Fibroblast of lung (primary cell): ENCODE results near the gene CLIC3. TPM values are rescaled to one million over a fixed set of nuclear protein-coding genes. Genes with fewer than 3 reads are reported as not detected.

Experiments used
- DNase-seq, 2 donors: peaks; one replicate each; pipeline versions ENCODE4 v3.0.0 to v3.0.0-alpha.2; 2010; ENCODE audit warnings: low read depth in 2 of 2
- H2AFZ ChIP-seq: 2 replicates; pipeline ENCODE4 v1.5.1; 2012; ENCODE audit warnings: low read length, control low read depth, inconsistent platforms
- H3K27ac ChIP-seq: 2 replicates; pipeline ENCODE4 v1.5.1; 2011; ENCODE audit warnings: low read length, control low read depth; ENCODE audit not compliant: insufficient read depth
- H3K27me3 ChIP-seq: 2 replicates; pipeline ENCODE4 v1.5.1; 2011; ENCODE audit warnings: mild to moderate bottlenecking, low read length; ENCODE audit not compliant: control insufficient read depth, insufficient read depth
- H3K36me3 ChIP-seq: 2 replicates; pipeline ENCODE4 v1.5.1; 2011; ENCODE audit warnings: low read length; ENCODE audit not compliant: control insufficient read depth, insufficient read depth
- H3K4me1 ChIP-seq: 2 replicates; pipeline ENCODE4 v1.5.1; 2011; ENCODE audit warnings: low read length; ENCODE audit not compliant: control insufficient read depth, insufficient read depth; ENCODE audit errors: extremely low read depth
- H3K4me2 ChIP-seq: 2 replicates; pipeline ENCODE4 v1.5.1; 2011; ENCODE audit warnings: low read length, control low read depth; ENCODE audit not compliant: insufficient read depth; ENCODE audit errors: extremely low read depth
- H3K4me3 ChIP-seq, 4 experiments: fragments of 200-600 bp in 1 of 4; sonication (generic) in 1 of 4; replicated peaks in 1 of 4; 2 replicates each; pipeline ENCODE4 v1.5.1; 2011 to 2016; ENCODE audit warnings: low read length in 4 of 4, low read depth in 3 of 4, mild to moderate bottlenecking in 3 of 4, control low read depth in 2 of 4, inconsistent platforms in 1 of 4, mixed read lengths in 1 of 4; ENCODE audit not compliant: insufficient read depth in 1 of 4; ENCODE audit errors: control extremely low read depth in 1 of 4
- H3K79me2 ChIP-seq: 2 replicates; pipeline ENCODE4 v1.5.1; 2012; ENCODE audit warnings: mild to moderate bottlenecking, low read length, inconsistent platforms; ENCODE audit not compliant: control insufficient read depth, insufficient read depth
- H3K9ac ChIP-seq: 2 replicates; pipeline ENCODE4 v1.5.1; 2011; ENCODE audit warnings: mild to moderate bottlenecking, low read length, control low read depth; ENCODE audit not compliant: insufficient read depth
- H3K9me3 ChIP-seq: 2 replicates; pipeline ENCODE4 v1.5.1; 2012; ENCODE audit warnings: low read depth, low read length; ENCODE audit not compliant: control insufficient read depth, insufficient read depth
- H4K20me1 ChIP-seq: 2 replicates; pipeline ENCODE4 v1.5.1; 2011; ENCODE audit warnings: low read length; ENCODE audit not compliant: control insufficient read depth, insufficient read depth; ENCODE audit errors: extremely low read depth
- EZH2 ChIP-seq: IDR thresholded peaks from 2 replicates; pipeline ENCODE4 v1.5.1; 2012; ENCODE audit warnings: low read length, control low read depth, mild to moderate bottlenecking; ENCODE audit errors: missing control alignments
- polyA plus RNA-seq, 2 donors: library from polyadenylated mRNA; depleted of rRNA in 1 of 2; stranded (reverse) in 1 of 2; unstranded in 1 of 2; fragments of >200 nt; gene quantifications; 2 replicates each; pipeline ENCODE4 v1.2.1, GENCODE V29; 2011 to 2012; ENCODE audit warnings: missing spikeins in 1 of 2
- total RNA-seq: library from RNA; depleted of rRNA; stranded (reverse); fragments of >200 nt; gene quantifications from 2 replicates; pipeline ENCODE4 v1.2.1, GENCODE V29; 2014
- TF ChIP-seq, protein P1 (sequence below), 2 donors: IDR thresholded peaks in 1 of 2; conservative IDR thresholded peaks in 1 of 2; 1 replicate in 1 of 2; 2 replicates in 1 of 2; pipeline ENCODE4 v1.5.1; 2011 to 2012; ENCODE audit warnings: low read length in 2 of 2, control low read depth in 1 of 2, inconsistent platforms in 1 of 2, low read depth in 1 of 2, mild to moderate bottlenecking in 1 of 2

Gene CLIC3
- total and polyA plus RNA-seq, 2 donors (not counting 1 experiment from before 2014, with no cell fraction given) = 0.98 to 3.5 TPM

DNA sequence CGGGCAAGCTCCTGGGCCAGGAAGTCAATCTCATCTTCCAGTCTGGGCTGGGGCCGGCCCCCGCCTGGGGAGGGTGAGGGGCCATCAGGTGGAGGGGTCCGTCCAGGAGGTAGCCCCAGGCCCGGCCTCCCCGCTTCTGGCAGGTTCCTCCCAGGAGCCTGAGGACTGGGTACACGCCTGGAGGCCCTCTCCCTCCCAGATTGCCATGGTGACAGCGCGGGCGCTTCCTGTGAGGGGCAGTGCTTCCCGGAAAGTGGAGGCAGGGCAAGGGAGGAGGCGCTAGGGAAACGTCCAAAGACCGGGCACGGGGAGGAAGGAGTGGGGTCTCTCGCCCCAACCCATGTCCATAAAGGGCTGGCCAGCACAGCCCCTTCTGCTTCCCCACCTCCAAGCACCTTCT lies 44.8 kb upstream of the CLIC3 start:
- H2AFZ ChIP-seq = no peak overlapping the region
- no peak overlapping the region for H3K4me3 ChIP-seq
- H3K27me3 ChIP-seq = no peaks in the 10 kb centered on the region
- no peak overlapping the region for H3K4me2 ChIP-seq
- no peaks in the 10 kb centered on the region for H3K9me3 ChIP-seq
- H3K4me1 ChIP-seq = peaks cover 3% of the 10 kb centered on the region
- peaks cover 18% of the 10 kb centered on the region for H3K79me2 ChIP-seq
- no peaks in the 10 kb centered on the region for H4K20me1 ChIP-seq
- DNase-seq = no peak
- no peak overlapping the region for H3K9ac ChIP-seq
- peaks cover 11% of the 10 kb centered on the region for H3K36me3 ChIP-seq
- H3K27ac ChIP-seq = no peak overlapping the region
- TF ChIP-seq, protein P1, sequence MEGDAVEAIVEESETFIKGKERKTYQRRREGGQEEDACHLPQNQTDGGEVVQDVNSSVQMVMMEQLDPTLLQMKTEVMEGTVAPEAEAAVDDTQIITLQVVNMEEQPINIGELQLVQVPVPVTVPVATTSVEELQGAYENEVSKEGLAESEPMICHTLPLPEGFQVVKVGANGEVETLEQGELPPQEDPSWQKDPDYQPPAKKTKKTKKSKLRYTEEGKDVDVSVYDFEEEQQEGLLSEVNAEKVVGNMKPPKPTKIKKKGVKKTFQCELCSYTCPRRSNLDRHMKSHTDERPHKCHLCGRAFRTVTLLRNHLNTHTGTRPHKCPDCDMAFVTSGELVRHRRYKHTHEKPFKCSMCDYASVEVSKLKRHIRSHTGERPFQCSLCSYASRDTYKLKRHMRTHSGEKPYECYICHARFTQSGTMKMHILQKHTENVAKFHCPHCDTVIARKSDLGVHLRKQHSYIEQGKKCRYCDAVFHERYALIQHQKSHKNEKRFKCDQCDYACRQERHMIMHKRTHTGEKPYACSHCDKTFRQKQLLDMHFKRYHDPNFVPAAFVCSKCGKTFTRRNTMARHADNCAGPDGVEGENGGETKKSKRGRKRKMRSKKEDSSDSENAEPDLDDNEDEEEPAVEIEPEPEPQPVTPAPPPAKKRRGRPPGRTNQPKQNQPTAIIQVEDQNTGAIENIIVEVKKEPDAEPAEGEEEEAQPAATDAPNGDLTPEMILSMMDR (conservative IDR thresholded peaks at IDR 0.05 in 1 of 2, IDR thresholded peaks at IDR 0.05 in 1 of 2; ENCODE audit: low read depth in 1 of 2, low read length in 2 of 2) = no peak
- TF ChIP-seq EZH2 = no peak

DNA sequence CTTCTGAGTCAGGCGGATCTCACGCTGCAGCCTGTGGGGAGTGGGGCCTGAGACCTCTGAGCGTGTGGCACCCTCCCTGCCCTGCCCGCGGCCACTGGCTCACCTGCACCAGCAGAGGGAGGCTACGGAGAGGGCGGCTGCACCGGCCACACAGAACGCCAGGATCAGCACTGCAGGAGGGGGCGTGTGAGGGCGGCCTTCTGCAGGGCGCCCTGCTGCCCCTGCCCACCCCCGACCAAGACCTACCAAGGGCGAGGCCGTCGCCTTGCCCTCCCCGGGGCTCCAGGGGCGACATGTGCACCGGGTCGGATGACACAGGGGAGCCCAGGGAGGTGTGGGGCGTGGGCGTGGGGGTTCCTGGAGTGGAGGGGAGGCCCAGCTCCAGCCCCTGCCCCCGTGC lies 44.2 kb upstream of the CLIC3 start:
- peaks cover 18% of the 10 kb centered on the region for H3K79me2 ChIP-seq
- no peak for TF ChIP-seq EZH2
- TF ChIP-seq, protein P1 (conservative IDR thresholded peaks at IDR 0.05 in 1 of 2, IDR thresholded peaks at IDR 0.05 in 1 of 2; ENCODE audit: low read depth in 1 of 2, low read length in 2 of 2) = no peak
- no peak for DNase-seq
- no peak overlapping the region for H2AFZ ChIP-seq
- no peaks in the 10 kb centered on the region for H4K20me1 ChIP-seq
- no peaks in the 10 kb centered on the region for H3K9me3 ChIP-seq
- no peaks in the 10 kb centered on the region for H3K27me3 ChIP-seq
- H3K9ac ChIP-seq = no peak overlapping the region
- H3K4me2 ChIP-seq = no peak overlapping the region
- peaks cover 3% of the 10 kb centered on the region for H3K4me1 ChIP-seq
- no peak overlapping the region for H3K4me3 ChIP-seq
- peaks cover 11% of the 10 kb centered on the region for H3K36me3 ChIP-seq
- no peak overlapping the region for H3K27ac ChIP-seq

DNA sequence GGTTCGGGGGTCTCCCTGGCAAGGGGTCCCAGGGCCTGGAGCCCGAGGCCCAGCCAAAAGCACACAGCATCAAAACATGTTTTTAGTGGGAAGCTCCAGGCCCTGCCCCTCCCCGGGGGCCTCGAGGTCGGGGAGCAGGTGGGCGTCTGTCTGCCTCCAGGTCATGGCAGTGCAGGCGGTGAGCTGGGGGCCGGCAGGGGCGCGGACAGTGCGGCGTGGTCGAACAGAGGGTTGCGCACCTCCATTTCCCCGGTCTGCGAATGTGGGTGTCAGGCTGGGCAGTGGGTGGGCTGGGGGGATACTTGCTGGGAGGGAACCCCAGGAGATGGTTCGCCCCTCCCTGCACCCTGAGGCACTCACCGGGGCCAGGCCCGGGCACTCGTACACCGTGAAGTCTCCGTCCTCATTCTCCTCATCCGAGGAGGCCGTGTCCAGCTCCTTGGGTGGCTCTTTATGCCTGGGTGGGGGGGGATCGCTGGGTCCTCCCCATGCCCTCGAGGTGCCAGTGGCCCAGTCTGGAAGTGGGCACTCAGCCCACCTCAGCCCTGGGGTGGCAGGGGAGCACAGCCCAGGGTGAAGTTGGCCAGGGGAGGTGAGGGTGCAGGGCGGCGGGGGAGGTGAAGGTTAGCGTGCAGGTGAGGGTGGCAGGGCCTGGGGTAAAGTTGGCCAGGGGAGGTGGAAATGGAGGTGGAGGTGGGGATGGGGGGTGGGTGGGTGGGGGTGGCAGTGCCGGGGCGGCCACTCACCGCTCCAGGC lies 43.4 kb upstream of the CLIC3 start:
- TF ChIP-seq EZH2 = no peak
- TF ChIP-seq, protein P1 (conservative IDR thresholded peaks at IDR 0.05 in 1 of 2, IDR thresholded peaks at IDR 0.05 in 1 of 2; ENCODE audit: low read depth in 1 of 2, low read length in 2 of 2) = no peak
- H3K4me2 ChIP-seq = no peak overlapping the region
- peaks cover 3% of the 10 kb centered on the region for H3K4me1 ChIP-seq
- no peak overlapping the region for H2AFZ ChIP-seq
- H3K27ac ChIP-seq = no peak overlapping the region
- H3K27me3 ChIP-seq = no peaks in the 10 kb centered on the region
- no peak overlapping the region for H3K4me3 ChIP-seq
- peaks cover 13% of the 10 kb centered on the region for H3K79me2 ChIP-seq
- DNase-seq = no peak
- H4K20me1 ChIP-seq = no peaks in the 10 kb centered on the region
- H3K36me3 ChIP-seq = peaks cover 11% of the 10 kb centered on the region
- no peak overlapping the region for H3K9ac ChIP-seq
- no peaks in the 10 kb centered on the region for H3K9me3 ChIP-seq
